ENCODE results near the gene MIPEP.

MIPEP gene

GRCh38 chr13:23810685-23811240 lies 78.4 kb downstream of the MIPEP start:
- no peak for DNase-seq (ENCODE audit: low read depth in 2 of 2)

DNA sequence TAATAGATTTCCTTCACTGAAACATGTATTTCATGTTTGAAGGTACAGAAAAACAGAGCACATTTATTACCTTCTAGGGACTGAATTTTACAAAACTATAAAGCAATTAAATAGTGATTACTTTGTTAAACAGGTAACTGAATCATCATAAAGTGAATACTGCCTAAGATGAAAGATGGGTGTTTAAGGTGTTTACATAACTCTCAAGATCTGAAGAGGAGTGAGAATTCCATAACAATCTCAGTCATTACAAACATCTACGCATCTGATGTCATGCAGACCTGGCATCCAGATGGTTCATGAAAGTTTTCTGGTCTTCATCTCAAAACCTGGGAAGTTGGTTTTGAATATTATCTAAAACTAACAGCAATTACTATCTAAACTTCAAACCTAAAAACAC lies 80.4 kb downstream of the MIPEP start:
- DNase-seq (ENCODE audit: low read depth in 2 of 2) = no peak

GRCh38 chr13:23806874-23807526 lies 82.2 kb downstream of the MIPEP start:
- DNase-seq (ENCODE audit: low read depth in 2 of 2) = no peak

DNA sequence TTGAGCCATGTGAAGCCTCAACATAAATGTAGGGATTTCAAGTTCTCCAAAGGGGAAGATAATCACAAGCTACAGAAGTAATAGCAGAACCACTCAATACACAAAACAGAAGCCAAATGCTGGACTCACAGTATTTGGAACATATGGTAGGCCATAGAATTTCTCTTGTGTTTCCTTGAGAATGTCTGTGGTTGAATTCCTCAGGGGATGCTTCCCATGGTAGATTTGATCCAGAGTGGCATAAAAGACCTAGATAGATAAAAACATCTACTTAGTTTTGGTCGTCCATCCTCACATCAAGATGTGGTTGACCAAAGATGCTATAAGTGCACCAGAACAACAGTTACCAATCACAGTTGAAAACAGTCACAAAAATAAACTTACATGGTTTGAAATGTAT lies 83.4 kb downstream of the MIPEP start:
- DNase-seq (ENCODE audit: low read depth in 2 of 2) = no peak

DNA sequence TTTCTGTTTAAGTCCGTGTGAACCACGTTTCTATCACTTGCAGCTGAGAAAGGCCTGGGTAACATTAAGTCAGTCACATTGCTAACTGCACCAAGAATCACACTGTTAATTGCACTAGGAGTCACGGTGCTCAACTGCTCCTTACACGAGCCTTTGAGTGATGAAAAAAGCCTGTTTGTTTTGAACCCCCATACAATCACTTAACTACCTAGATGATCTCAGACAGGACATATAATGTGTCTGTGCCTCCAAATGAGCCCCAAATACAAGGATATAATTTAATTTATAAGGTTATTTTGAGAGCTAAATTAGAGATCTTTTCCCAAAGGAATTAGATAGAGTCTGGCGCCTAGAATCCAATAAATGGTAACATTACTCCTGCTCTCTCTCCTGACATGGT lies 84.1 kb downstream of the MIPEP start:
- DNase-seq (ENCODE audit: low read depth in 2 of 2) = no peak

DNA sequence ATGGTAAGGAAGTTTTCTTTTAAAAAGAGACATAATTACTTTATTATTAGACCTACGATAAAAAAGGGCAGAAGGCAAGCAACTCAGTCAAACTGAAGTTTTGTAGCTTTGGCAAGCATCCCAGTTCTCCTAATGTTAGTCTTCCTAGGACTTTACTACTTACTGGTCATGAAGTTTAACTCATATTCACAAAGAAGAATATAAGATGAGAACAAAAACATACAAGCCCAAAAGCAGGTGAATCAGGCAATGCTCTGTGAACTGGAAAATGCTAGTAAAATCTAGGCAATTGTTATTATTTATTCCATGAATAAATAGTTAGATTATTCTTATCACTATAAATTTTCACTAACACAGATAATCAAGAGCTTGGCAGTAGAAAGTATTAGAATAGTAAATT lies 85.0 kb downstream of the MIPEP start:
- no peak for DNase-seq (ENCODE audit: low read depth in 2 of 2)

- DNase-seq (ENCODE audit: low read depth in 2 of 2) = no peak
Observed at GRCh38 chr13:23801141-23801540, 88.1 kb downstream of the MIPEP start.

DNA sequence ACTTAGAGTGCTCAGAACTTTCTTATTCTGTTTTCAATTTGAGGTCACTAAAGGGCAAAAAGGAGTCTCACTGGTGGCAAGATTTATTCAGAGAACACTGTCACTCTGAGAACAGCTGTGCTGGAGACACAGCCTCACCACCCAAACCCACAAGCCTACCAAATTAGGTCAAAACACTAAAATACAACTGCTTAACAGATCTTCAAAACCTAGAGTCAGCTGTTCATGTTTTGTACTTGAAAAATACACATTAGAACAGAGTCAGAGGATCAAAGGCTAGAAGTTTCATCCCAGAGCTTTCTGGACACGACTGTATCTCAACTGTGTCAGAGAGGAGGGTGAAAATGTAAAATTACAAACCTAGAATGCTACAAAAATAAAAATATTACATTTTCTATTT lies 89.3 kb downstream of the MIPEP start:
- no peak for DNase-seq (ENCODE audit: low read depth in 2 of 2)

DNA sequence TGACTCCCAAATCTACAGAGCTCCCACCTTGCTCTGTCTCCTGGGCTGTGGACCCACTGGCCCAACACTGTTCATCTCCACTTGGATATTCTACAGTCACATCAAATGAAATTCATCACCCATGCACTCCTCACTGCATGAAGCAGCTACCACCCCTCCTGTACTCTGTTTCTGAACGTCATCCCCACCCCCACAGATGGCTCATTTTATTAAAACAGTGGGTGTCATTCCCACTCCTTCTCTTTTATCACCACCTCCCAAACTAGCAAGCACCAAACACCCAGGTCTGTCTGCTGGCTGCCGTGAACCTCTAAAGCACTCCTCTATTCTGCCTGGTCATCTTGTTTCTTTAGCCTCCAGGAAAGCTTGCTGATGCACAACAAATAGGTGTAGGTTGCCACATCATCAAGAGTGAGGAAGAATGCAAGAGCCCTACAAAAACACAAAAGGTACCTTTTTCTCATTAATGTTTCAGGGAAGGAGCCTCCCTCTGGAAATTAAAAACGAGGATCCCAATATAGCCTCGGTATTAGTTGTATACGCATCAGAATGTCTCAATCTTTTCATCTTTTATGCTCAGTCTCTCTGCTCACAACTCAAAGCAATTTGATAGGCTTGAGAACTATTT lies 91.8 kb downstream of the MIPEP start:
- no peak for DNase-seq (ENCODE audit: low read depth in 2 of 2)

DNA sequence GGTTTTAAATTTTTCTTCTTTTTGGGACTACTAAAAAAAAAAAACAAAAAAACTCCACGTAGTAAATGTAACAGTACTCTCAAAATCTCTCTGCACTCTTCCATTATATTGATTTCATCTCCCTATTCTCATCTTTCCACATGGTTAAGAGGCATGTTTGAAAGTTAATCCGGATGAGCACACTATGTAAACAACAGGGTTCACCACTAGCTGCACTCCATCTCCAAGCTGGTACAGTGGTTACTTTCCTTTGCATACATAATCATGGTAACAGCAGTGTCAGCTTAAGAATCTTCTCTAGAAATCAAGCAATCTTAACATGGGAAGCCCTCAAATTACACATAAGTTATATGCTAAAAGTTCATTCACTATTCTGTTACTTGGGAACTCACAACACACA lies 92.6 kb downstream of the MIPEP start:
- DNase-seq (ENCODE audit: low read depth in 2 of 2) = no peak

DNA sequence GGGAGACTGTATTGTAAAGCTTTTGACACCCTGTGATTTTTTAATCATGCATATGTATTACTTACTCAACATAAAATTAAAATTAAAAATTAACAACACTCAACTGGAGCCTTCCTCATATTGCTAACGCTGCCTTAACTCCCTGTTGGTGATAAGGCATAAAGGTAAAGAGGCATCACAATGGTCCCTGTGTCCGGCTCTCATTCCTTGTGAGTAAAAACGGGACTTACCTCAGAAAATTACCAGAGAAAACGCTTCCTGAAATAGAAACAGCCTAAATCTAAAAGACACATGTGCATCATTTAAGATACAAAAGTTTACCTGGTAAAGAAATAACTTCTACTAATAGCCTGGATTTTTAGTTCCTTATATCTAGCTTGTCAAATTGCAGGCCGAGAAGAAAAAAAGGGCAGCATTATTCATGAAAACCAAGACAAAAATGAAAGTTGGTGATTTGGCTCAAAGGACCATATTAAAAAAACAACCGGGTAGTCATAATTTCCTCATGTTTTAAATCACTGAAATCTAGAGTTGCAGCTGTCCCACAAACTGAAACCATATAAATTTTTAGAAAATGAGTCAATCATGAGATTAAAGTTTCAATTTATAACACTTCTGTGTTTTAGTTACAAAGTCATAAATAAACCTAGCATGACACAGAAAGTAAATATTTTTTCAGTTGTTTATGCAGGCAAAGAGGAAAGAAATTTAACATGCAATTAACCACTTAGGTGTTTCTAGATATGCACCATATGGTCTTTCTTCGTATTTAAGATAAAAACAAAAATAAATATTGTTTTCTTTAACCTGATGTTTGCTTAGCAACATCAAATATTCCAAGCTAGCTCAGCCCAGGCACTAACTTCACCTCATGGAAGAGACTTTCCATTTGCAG lies 94.7 kb downstream of the MIPEP start:
- no peak for DNase-seq (ENCODE audit: low read depth in 2 of 2)

DNA sequence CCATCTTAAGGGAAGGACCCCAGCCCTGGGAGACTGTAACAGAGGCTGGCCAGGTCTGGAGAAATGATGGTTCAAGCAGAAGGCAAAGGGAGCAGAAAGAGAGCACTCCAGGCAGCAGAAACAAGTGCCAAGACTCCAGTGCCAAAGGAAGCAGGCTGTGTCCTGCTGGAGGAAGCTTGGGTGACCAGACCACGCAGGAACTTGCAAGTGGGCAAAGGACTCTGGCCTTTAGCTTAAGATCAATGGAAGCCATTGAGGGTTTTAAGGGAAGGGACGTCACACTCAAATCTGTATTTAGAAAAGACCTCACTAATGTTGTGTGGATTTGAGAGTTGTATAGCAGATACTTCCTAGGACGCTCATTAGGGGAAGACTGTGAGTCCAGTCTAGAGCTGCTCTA lies 95.5 kb downstream of the MIPEP start:
- no peak for DNase-seq (ENCODE audit: low read depth in 2 of 2)

DNA sequence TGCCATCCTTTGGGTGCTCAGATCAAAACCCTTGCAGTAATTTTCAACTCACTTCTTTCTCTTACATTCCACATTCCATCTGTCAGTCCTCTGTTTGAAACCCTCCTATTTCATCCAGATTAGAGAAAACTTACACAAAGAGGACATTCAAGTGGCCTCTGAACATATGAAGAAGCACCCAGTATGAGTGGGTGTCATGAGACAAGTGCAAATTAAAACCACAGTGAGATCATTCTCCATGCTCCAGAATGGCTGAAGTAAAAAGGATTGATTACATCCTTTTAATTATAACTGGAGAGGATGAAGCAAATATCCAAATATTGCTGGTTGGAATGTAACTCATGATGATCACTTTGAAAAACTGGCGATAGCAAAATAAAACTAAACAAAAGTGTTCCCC lies 96.5 kb downstream of the MIPEP start:
- DNase-seq (ENCODE audit: low read depth in 2 of 2) = no peak

- no peak for DNase-seq (ENCODE audit: low read depth in 2 of 2)
Observed at GRCh38 chr13:23790577-23791170, 98.5 kb downstream of the MIPEP start.

GRCh38 chr13:23789576-23790346 lies 99.4 kb downstream of the MIPEP start:
- no peak for DNase-seq (ENCODE audit: low read depth in 2 of 2)

DNA sequence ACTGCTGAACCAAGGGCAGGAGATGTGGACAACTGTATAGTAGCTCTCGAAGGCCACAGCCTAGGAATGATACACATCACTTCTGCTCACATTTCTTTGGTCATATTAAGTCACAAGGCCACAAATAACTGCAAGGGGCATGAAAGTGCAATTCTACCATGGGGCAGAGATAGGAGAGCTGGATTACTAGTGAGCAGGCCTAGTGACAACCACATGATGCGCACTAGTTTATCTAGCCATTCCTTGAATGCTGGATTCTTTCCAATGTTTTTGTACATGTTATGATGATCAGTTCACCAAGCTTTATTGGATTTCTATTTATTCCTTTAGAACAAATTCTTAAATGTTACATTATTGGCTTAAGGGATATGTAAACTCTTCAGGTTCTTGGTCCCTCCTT lies 100.7 kb downstream of the MIPEP start:
- DNase-seq (ENCODE audit: low read depth in 2 of 2) = no peak

- DNase-seq (ENCODE audit: low read depth in 2 of 2) = no peak
Observed at GRCh38 chr13:23787464-23787863, 101.7 kb downstream of the MIPEP start.

GRCh38 chr13:23786607-23787006 lies 102.6 kb downstream of the MIPEP start:
- no peak for DNase-seq (ENCODE audit: low read depth in 2 of 2)

- no peak for DNase-seq (ENCODE audit: low read depth in 2 of 2)
Observed at GRCh38 chr13:23778879-23779278, 110.3 kb downstream of the MIPEP start.

- DNase-seq (ENCODE audit: low read depth in 2 of 2) = no peak
Observed at GRCh38 chr13:23778002-23778652, 111.1 kb downstream of the MIPEP start.

DNA sequence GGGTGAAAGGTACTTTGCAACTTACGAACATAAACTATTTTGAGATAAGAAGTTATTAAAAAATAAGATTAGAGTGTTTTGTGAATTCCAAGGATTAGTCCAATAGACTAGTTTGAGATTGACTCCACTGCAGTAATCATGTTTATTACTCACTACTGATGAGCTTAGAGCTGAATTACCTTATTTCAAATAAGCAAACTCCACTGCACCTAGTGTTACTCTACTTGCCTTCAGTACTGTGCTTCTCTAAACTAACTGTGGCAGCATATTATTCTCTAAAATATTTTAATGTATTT lies 111.7 kb downstream of the MIPEP start:
- DNase-seq (ENCODE audit: low read depth in 2 of 2) = no peak
